Measurements from ENCODE around the gene RPTOR.

Gene RPTOR

GRCh38 chr17:80650331-80650672 is 105.7 kb downstream of the RPTOR start (continued):
- no peak for TF ChIP-seq ZFP3 (CRISPR knock-in tag; IDR thresholded peaks at IDR 0.05)
- TF ChIP-seq TCF4 (CRISPR knock-in tag; IDR thresholded peaks at IDR 0.05; ENCODE audit: borderline replicate concordance): no peak

- ATAC-seq: no peak
- no peak for TF ChIP-seq ZNF8 (CRISPR knock-in tag; IDR thresholded peaks at IDR 0.05)
- no peak for TF ChIP-seq TCF4 (CRISPR knock-in tag; IDR thresholded peaks at IDR 0.05; ENCODE audit: borderline replicate concordance)
- no peak for TF ChIP-seq ESRRG (CRISPR knock-in tag; IDR thresholded peaks at IDR 0.05)
- no peak for TF ChIP-seq ZNF565 (CRISPR knock-in tag; conservative IDR thresholded peaks at IDR 0.05; ENCODE audit: low read depth)
- TF ChIP-seq CSDC2 (CRISPR knock-in tag; IDR thresholded peaks at IDR 0.05): no peak
- no peak for TF ChIP-seq ZFP30 (CRISPR knock-in tag; IDR thresholded peaks at IDR 0.05)
- no peak for TF ChIP-seq RARB (CRISPR knock-in tag; IDR thresholded peaks at IDR 0.05)
- no peak for TF ChIP-seq ARNTL (CRISPR knock-in tag; IDR thresholded peaks at IDR 0.05; ENCODE audit: borderline replicate concordance, low read depth)
- no peak for TF ChIP-seq ZNF70 (CRISPR knock-in tag; IDR thresholded peaks at IDR 0.05)
- TF ChIP-seq GLIS3 (CRISPR knock-in tag; IDR thresholded peaks at IDR 0.05): no peak
- no peak for TF ChIP-seq TSHZ2 (CRISPR knock-in tag; IDR thresholded peaks at IDR 0.05)
- no peak for TF ChIP-seq SNAI2 (CRISPR knock-in tag; IDR thresholded peaks at IDR 0.05)
- no peak for TF ChIP-seq ISL1 (CRISPR knock-in tag; IDR thresholded peaks at IDR 0.05)
- TF ChIP-seq CREB5 (CRISPR knock-in tag; IDR thresholded peaks at IDR 0.05; ENCODE audit: low read depth): no peak
- TF ChIP-seq ZC3H10 (CRISPR knock-in tag; IDR thresholded peaks at IDR 0.05): no peak
- TF ChIP-seq CSRNP3 (CRISPR knock-in tag; IDR thresholded peaks at IDR 0.05): no peak
- TF ChIP-seq OSR1 (CRISPR knock-in tag; IDR thresholded peaks at IDR 0.05): no peak
- no peak for TF ChIP-seq PPARA (CRISPR knock-in tag; IDR thresholded peaks at IDR 0.05; ENCODE audit: borderline replicate concordance)
- no peak for TF ChIP-seq POU6F1 (CRISPR knock-in tag; IDR thresholded peaks at IDR 0.05; ENCODE audit: borderline replicate concordance, low read depth)
Observed at GRCh38 chr17:80650751-80651518, 106.3 kb downstream of the RPTOR start.

GRCh38 chr17:80652756-80653330 is 108.2 kb downstream of the RPTOR start:
- ATAC-seq: no peak
- no peak for TF ChIP-seq ZFP3 (CRISPR knock-in tag; IDR thresholded peaks at IDR 0.05)
- no peak for TF ChIP-seq TSHZ2 (CRISPR knock-in tag; IDR thresholded peaks at IDR 0.05)
- no peak for TF ChIP-seq TOX (CRISPR knock-in tag; IDR thresholded peaks at IDR 0.05; ENCODE audit: borderline replicate concordance)
- no peak for TF ChIP-seq GLIS3 (CRISPR knock-in tag; IDR thresholded peaks at IDR 0.05)
- no peak for TF ChIP-seq RARB (CRISPR knock-in tag; IDR thresholded peaks at IDR 0.05)
- no peak for TF ChIP-seq CREB5 (CRISPR knock-in tag; IDR thresholded peaks at IDR 0.05; ENCODE audit: low read depth)
- TF ChIP-seq CSDC2 (CRISPR knock-in tag; IDR thresholded peaks at IDR 0.05): no peak
- TF ChIP-seq OSR1 (CRISPR knock-in tag; IDR thresholded peaks at IDR 0.05): no peak
- TF ChIP-seq ZNF70 (CRISPR knock-in tag; IDR thresholded peaks at IDR 0.05): no peak
- no peak for TF ChIP-seq BACH2 (CRISPR knock-in tag; IDR thresholded peaks at IDR 0.05; ENCODE audit: borderline replicate concordance)
- no peak for TF ChIP-seq POU6F1 (CRISPR knock-in tag; IDR thresholded peaks at IDR 0.05; ENCODE audit: borderline replicate concordance, low read depth)
- no peak for TF ChIP-seq ZNF565 (CRISPR knock-in tag; conservative IDR thresholded peaks at IDR 0.05; ENCODE audit: low read depth)

Data from SK-N-SH treated with all-trans-retinoic acid at 6 μM for 48 hours (cell line).